HFFc6 (cell line): Measurements from ENCODE around the gene COPB1. TPM values are rescaled to one million over a fixed set of nuclear protein-coding genes. Genes with fewer than 3 reads are reported as not detected.

Source experiments
- DNase-seq: peaks from one replicate; pipeline ENCODE4 v3.0.0-alpha.2; 2018
- H3K27ac Mint-ChIP-seq: 2 replicates; pipeline ENCODE4 v1.8.0; 2020; ENCODE audit warnings: mild to moderate bottlenecking, mixed read lengths
- H3K27me3 Mint-ChIP-seq: 2 replicates; pipeline ENCODE4 v1.8.0; 2021; ENCODE audit warnings: mild to moderate bottlenecking, moderate library complexity, mixed read lengths; ENCODE audit not compliant: insufficient read depth
- H3K36me3 Mint-ChIP-seq: 2 replicates; pipeline ENCODE4 v1.8.0; 2021; ENCODE audit warnings: low read depth, mixed read lengths
- H3K4me1 Mint-ChIP-seq: 2 replicates; pipeline ENCODE4 v1.8.0; 2020; ENCODE audit warnings: low read depth, mixed read lengths
- H3K4me3 Mint-ChIP-seq: 2 replicates; pipeline ENCODE4 v1.8.0; 2020; ENCODE audit warnings: mild to moderate bottlenecking, moderate library complexity, mixed read lengths
- H3K9me3 Mint-ChIP-seq: 2 replicates; pipeline ENCODE4 v1.8.0; 2020; ENCODE audit warnings: mild to moderate bottlenecking, mixed read lengths
- CTCF ChIP-seq: fragments of 200-600 bp; sonication (generic); IDR thresholded peaks from 2 replicates; pipeline ENCODE4 v1.5.0; 2021; ENCODE audit warnings: antibody characterized with exemption, mild to moderate bottlenecking
- total RNA-seq, 6 experiments: library from RNA; stranded (reverse); fragmentation: NEBNext Ultra II Directional; extraction: Animal tissue kit (Norgen Biotek cat#: 25700); gene quantifications; 2 replicates in 1 of 6; 3 replicates in 5 of 6; pipeline ENCODE4 v1.2.3, GENCODE V29; 2021

The COPB1 gene
- total RNA-seq, 6 experiments from 2014 or later, result 161 to 193 (median 187) TPM

- TF ChIP-seq CTCF, result no peak
- no peak overlapping the region for H3K4me3 Mint-ChIP-seq
- H3K4me1 Mint-ChIP-seq, result peaks cover 45% of the 10 kb centered on the region
- H3K36me3 Mint-ChIP-seq, result no peaks in the 10 kb centered on the region; the same call in 1 of the 2 replicates
- no peaks in the 10 kb centered on the region; the same call in 1 of the 2 replicates for H3K27me3 Mint-ChIP-seq
- no peak for DNase-seq
- no peaks in the 10 kb centered on the region for H3K9me3 Mint-ChIP-seq
- H3K27ac Mint-ChIP-seq, result peak overlapping the region; percentile 27; the same call in 1 of the 2 replicates
Observed at GRCh38 chr11:14420223-14420622, 79.4 kb downstream of the COPB1 start.

GRCh38 chr11:14418801-14419417 lies 80.7 kb downstream of the COPB1 start:
- Mint-ChIP-seq H3K4me3 (no peak overlapping the region), H3K36me3 (no peaks in the 10 kb centered on the region; the same call in 1 of the 2 replicates), H3K27ac (peak overlapping the region; percentile 48), H3K9me3 (no peaks in the 10 kb centered on the region), H3K27me3 (no peaks in the 10 kb centered on the region; the same call in 1 of the 2 replicates), H3K4me1 (peaks cover 58% of the 10 kb centered on the region)
- peak; percentile 67 for TF ChIP-seq CTCF
- no peak for DNase-seq

- Mint-ChIP-seq H3K4me1 (peaks cover 69% of the 10 kb centered on the region), H3K27me3 (no peaks in the 10 kb centered on the region; the same call in 1 of the 2 replicates), H3K9me3 (no peaks in the 10 kb centered on the region), H3K36me3 (no peaks in the 10 kb centered on the region; the same call in 1 of the 2 replicates), H3K27ac (peak overlapping the region; percentile 83), H3K4me3 (no peak overlapping the region)
- DNase-seq, result peak; percentile 42
- TF ChIP-seq CTCF, result no peak
Observed at GRCh38 chr11:14417617-14418374, 81.8 kb downstream of the COPB1 start.

GRCh38 chr11:14417186-14417585 lies 82.4 kb downstream of the COPB1 start:
- H3K9me3 Mint-ChIP-seq, result no peaks in the 10 kb centered on the region
- peak overlapping the region; percentile 83 for H3K27ac Mint-ChIP-seq
- peaks cover 75% of the 10 kb centered on the region for H3K4me1 Mint-ChIP-seq
- no peak overlapping the region for H3K4me3 Mint-ChIP-seq
- H3K36me3 Mint-ChIP-seq, result no peaks in the 10 kb centered on the region; the same call in 1 of the 2 replicates
- H3K27me3 Mint-ChIP-seq, result no peaks in the 10 kb centered on the region; the same call in 1 of the 2 replicates
- TF ChIP-seq CTCF, result no peak
- no peak for DNase-seq

- H3K4me1 Mint-ChIP-seq, result peaks cover 94% of the 10 kb centered on the region
- H3K9me3 Mint-ChIP-seq, result no peaks in the 10 kb centered on the region
- H3K4me3 Mint-ChIP-seq, result peak overlapping the region; percentile 22; the same call in 1 of the 2 replicates
- TF ChIP-seq CTCF, result peak; percentile 31
- no peaks in the 10 kb centered on the region; the same call in 1 of the 2 replicates for H3K36me3 Mint-ChIP-seq
- no peak for DNase-seq
- H3K27ac Mint-ChIP-seq, result peak overlapping the region; percentile 92
- H3K27me3 Mint-ChIP-seq, result no peaks in the 10 kb centered on the region
Observed at GRCh38 chr11:14414470-14415461, 84.8 kb downstream of the COPB1 start.
